Thyroid gland (tissue), 4 donors: Measurements from ENCODE around the gene RGP1. TPM values are rescaled to one million over a fixed set of nuclear protein-coding genes. Genes with fewer than 3 reads are reported as not detected.

Experiments
- DNase-seq, 2 donors: peaks; one replicate each; pipeline ENCODE4 v3.0.0-alpha.2; 2019
- H3K27ac ChIP-seq, 3 donors: fragments of 200-600 bp; sonication (generic); 1 replicate in 2 of 3; 2 replicates in 1 of 3; pipeline ENCODE4 v1.5.1; 2016 to 2019; ENCODE audit warnings: mild to moderate bottlenecking in 1 of 3, moderate library complexity in 1 of 3
- H3K27me3 ChIP-seq: fragments of 200-600 bp; sonication (generic); one replicate; pipeline ENCODE4 v1.5.1; 2019
- H3K36me3 ChIP-seq, 2 donors: fragments of 200-600 bp; sonication (generic); one replicate each; pipeline ENCODE4 v1.5.1; 2016 to 2019
- H3K4me1 ChIP-seq, 2 donors: fragments of 200-600 bp; sonication (generic); one replicate each; pipeline ENCODE4 v1.5.1; 2017 to 2019
- H3K4me3 ChIP-seq, 3 donors: fragments of 200-600 bp; sonication (generic); replicated peaks in 1 of 3; 1 replicate in 2 of 3; 2 replicates in 1 of 3; pipeline ENCODE4 v1.5.1; 2016; ENCODE audit warnings: mild to moderate bottlenecking in 1 of 3
- H3K9me3 ChIP-seq: fragments of 200-600 bp; sonication (generic); one replicate; pipeline ENCODE4 v1.5.1; 2017
- CTCF ChIP-seq, 6 experiments: fragments of 200-600 bp in 3 of 6; fragments of 450-650 bp in 3 of 6; sonication (generic) in 3 of 6; IDR thresholded peaks; one replicate each; pipeline ENCODE4 v1.5.1; 2016 to 2019; ENCODE audit warnings: antibody characterized with exemption in 6 of 6, mild to moderate bottlenecking in 2 of 6, inconsistent platforms in 1 of 6, moderate library complexity in 1 of 6
- POLR2A ChIP-seq, 2 donors: fragments of 450-650 bp; IDR thresholded peaks; one replicate each; pipeline ENCODE4 v1.6.1; 2017; ENCODE audit warnings: antibody characterized with exemption in 2 of 2, mild to moderate bottlenecking in 2 of 2, moderate library complexity in 1 of 2
- WGBS, 2 donors: methylation state at CpG; one replicate each; pipeline ENCODE4 v1.1.5; 2017; 5-methylcytosine and 5-hydroxymethylcytosine counted together
- intact Hi-C: fragments of 100-400 bp; cut with DNase I; formaldehyde crosslinking; loops from one replicate; pipeline ENCODE4 v1.15.1; 2023
- microRNA-seq: library from miRNA; unstranded; fragments of <30 nt; microRNA quantifications from one replicate; pipeline ENCODE4, GENCODE V29; 2016
- small RNA-seq: library from RNA; depleted of rRNA; stranded (forward); fragments of <200 nt; gene quantifications from one replicate; pipeline ENCODE3, GENCODE V24; 2016
- total RNA-seq, 4 donors: library from RNA; depleted of rRNA; stranded (reverse); fragments of >200 nt; gene quantifications; one replicate each; pipeline ENCODE4 v1.2.3, GENCODE V29; 2016

The RGP1 gene
- total RNA-seq, 4 donors from 2014 or later = 25.4 to 34.0 (median 30.2) TPM

- Histone ChIP-seq H3K27me3 (no peaks in the 10 kb centered on the region), H3K27ac (no peak overlapping the region), H3K9me3 (no peaks in the 10 kb centered on the region), H3K4me3 (no peak overlapping the region), H3K4me1 (peaks cover 0 to 2% of the 10 kb centered on the region in 2 donors), H3K36me3 (peaks cover 0 to 22% of the 10 kb centered on the region in 2 donors)
- no peak for DNase-seq
- TF ChIP-seq CTCF (IDR thresholded peaks at IDR 0.05) = no peak
- no peak for TF ChIP-seq POLR2A (IDR thresholded peaks at IDR 0.05)
- intact Hi-C loops = no loop called here
- whole genome bisulfite sequencing, 2 donors = 96 to 98% methylated on average over 8 of the region's 8 CpGs
Measured at GRCh38 chr9:35806101-35806500, 57.0 kb downstream of the RGP1 start.

Small RNA genes within 50 kb of the gene (microRNA-seq; reads per million reads assigned to microRNA genes)
- gene MIR6852 (not detected), gene MIR6853 (not detected)

Small RNA genes within 50 kb of the gene (small RNA-seq; reads per million reads assigned to genes)
- gene MIR6853 = not detected

Other genes with a start within 250 kb of the RGP1 start
- 10 to 100 TPM; 23.2 to 44.3 (median 37.6) TPM for gene TESK1, start 144.0 kb upstream of the RGP1 start, total RNA-seq
- gene CD72, start 130.9 kb upstream of the RGP1 start, total RNA-seq = 1 to 10 TPM; 1.8 to 5.8 (median 3.1) TPM
- gene SIT1, start 98.4 kb upstream of the RGP1 start, total RNA-seq = 1 to 10 TPM in 2 of 4 donors, under 1 TPM in 2; 0.63 to 3.8 (median 0.95) TPM
- over 10,000 TPM in 1 of 4 donors, 1,000 to 10,000 TPM in 3; 3,539 to 11,174 (median 6,303) TPM for gene RMRP, start 91.3 kb upstream of the RGP1 start, total RNA-seq
- gene CCDC107, start 91.0 kb upstream of the RGP1 start, total RNA-seq = 10 to 100 TPM; 21.0 to 40.9 (median 27.9) TPM
- gene ARHGEF39, start 84.1 kb upstream of the RGP1 start, total RNA-seq = under 1 TPM in 3 of 4 donors, not detected in 1; 0.27 to 0.45 (median 0.42) TPM
- not detected for gene CA9, start 75.4 kb upstream of the RGP1 start, total RNA-seq
- gene TPM2, start 59.4 kb upstream of the RGP1 start, total RNA-seq = 10 to 100 TPM; 45.4 to 79.6 (median 72.2) TPM
- 100 to 1,000 TPM; 142 to 245 (median 184) TPM for gene TLN1, start 17.1 kb upstream of the RGP1 start, total RNA-seq
- 10 to 100 TPM; 44.9 to 73.0 (median 51.3) TPM for gene CREB3, start 16.6 kb upstream of the RGP1 start, total RNA-seq
- gene GBA2, start 59 bp upstream of the RGP1 start, total RNA-seq = 100 to 1,000 TPM in 2 of 4 donors, 10 to 100 TPM in 2; 71.4 to 111 (median 101) TPM
- gene MSMP, start 5.0 kb downstream of the RGP1 start, total RNA-seq = under 1 TPM in 1 of 4 donors, not detected in 3; 0.67 TPM
- gene NPR2, start 42.3 kb downstream of the RGP1 start, total RNA-seq = 1 to 10 TPM; 5.1 to 9.3 (median 8.1) TPM
- gene SPAG8, start 63.0 kb downstream of the RGP1 start, total RNA-seq = 1 to 10 TPM; 4.7 to 7.1 (median 5.7) TPM
- 10 to 100 TPM; 11.4 to 58.2 (median 50.6) TPM for gene HINT2, start 65.8 kb downstream of the RGP1 start, total RNA-seq
- gene FAM221B, start 79.4 kb downstream of the RGP1 start, total RNA-seq = not detected
- 10 to 100 TPM in 3 of 4 donors, 1 to 10 TPM in 1; 8.5 to 17.4 (median 15.8) TPM for gene TMEM8B, start 79.9 kb downstream of the RGP1 start, total RNA-seq
- gene OR13J1, start 121.1 kb downstream of the RGP1 start, total RNA-seq = not detected
- 10 to 100 TPM in 1 of 4 donors, 1 to 10 TPM in 2, under 1 TPM in 1; 0.81 to 11.8 (median 3.3) TPM for gene HRCT1, start 156.9 kb downstream of the RGP1 start, total RNA-seq
- 1 to 10 TPM; 2.1 to 8.1 (median 3.6) TPM for gene SPAAR, start 160.2 kb downstream of the RGP1 start, total RNA-seq
- gene OR2S2, start 208.9 kb downstream of the RGP1 start, total RNA-seq = not detected